HepG2 (cell line): Measurements from ENCODE around the gene CALY. TPM values are rescaled to one million over a fixed set of nuclear protein-coding genes. Genes with fewer than 3 reads are reported as not detected.
A peak's percentile ranks its signal among the peaks of the same experiment; 100 is the strongest.

Experiments
- ATAD3A ChIP-seq: sonication (generic); formaldehyde crosslinking; IDR thresholded peaks from 2 replicates; pipeline ENCODE4 v1.4.0; 2020; ENCODE audit warnings: missing genetic modification reagents
- GTF2F1 ChIP-seq: fragments of 150-350 bp; IDR thresholded peaks from 2 replicates; pipeline ENCODE4 v1.6.1; 2014; ENCODE audit warnings: low read length
- GZF1 ChIP-seq: sonication (generic); formaldehyde crosslinking; IDR thresholded peaks from 2 replicates; pipeline ENCODE4 v1.5.1; 2020; ENCODE audit warnings: mild to moderate bottlenecking, missing genetic modification reagents
- MBNL3 ChIP-seq: fragments of 250-450 bp; sonication (Bioruptor Pico); conservative IDR thresholded peaks from 2 replicates; pipeline ENCODE4 v1.8.0; 2022; ENCODE audit warnings: mild to moderate bottlenecking, inconsistent platforms
- RAD21 ChIP-seq: fragments of 450-650 bp; formaldehyde crosslinking; IDR thresholded peaks from 2 replicates; pipeline ENCODE4 v1.5.0; 2020; ENCODE audit warnings: mild to moderate bottlenecking
- SAP130 ChIP-seq: IDR thresholded peaks from 2 replicates; pipeline ENCODE4 v1.6.1; 2016; ENCODE audit warnings: low read depth
- TBX2 ChIP-seq: sonication (generic); formaldehyde crosslinking; IDR thresholded peaks from 2 replicates; pipeline ENCODE4 v1.5.0; 2020; ENCODE audit warnings: missing genetic modification reagents, mild to moderate bottlenecking, borderline replicate concordance
- ZBTB8A ChIP-seq: sonication (generic); formaldehyde crosslinking; IDR thresholded peaks from 2 replicates; pipeline ENCODE4 v1.4.0; 2020; ENCODE audit warnings: mild to moderate bottlenecking, low read depth, missing genetic modification reagents, borderline replicate concordance
- ZMYM4 ChIP-seq: sonication (generic); formaldehyde crosslinking; IDR thresholded peaks from 2 replicates; pipeline ENCODE4 v1.8.1; 2023; ENCODE audit warnings: mild to moderate bottlenecking, missing genetic modification reagents
- ZNF136 ChIP-seq: sonication (generic); formaldehyde crosslinking; IDR thresholded peaks from 2 replicates; pipeline ENCODE4 v1.8.1; 2022; ENCODE audit warnings: low read depth, mild to moderate bottlenecking, moderate library complexity, missing genetic modification reagents
- ZNF160 ChIP-seq: sonication (generic); formaldehyde crosslinking; IDR thresholded peaks from 2 replicates; pipeline ENCODE4 v1.8.0; 2022; ENCODE audit warnings: mild to moderate bottlenecking, inconsistent platforms, missing genetic modification reagents
- ZNF225 ChIP-seq: sonication (generic); formaldehyde crosslinking; IDR thresholded peaks from 2 replicates; pipeline ENCODE4 v1.4.0; 2020; ENCODE audit warnings: mild to moderate bottlenecking, missing genetic modification reagents
- ZNF281 ChIP-seq: sonication (generic); formaldehyde crosslinking; IDR thresholded peaks from 2 replicates; pipeline ENCODE4 v1.4.0; 2020; ENCODE audit warnings: missing genetic modification reagents, borderline replicate concordance
- ZNF331 ChIP-seq: sonication (generic); formaldehyde crosslinking; IDR thresholded peaks from 2 replicates; pipeline ENCODE4 v1.4.0; 2020; ENCODE audit warnings: missing genetic modification reagents
- ZNF510 ChIP-seq: sonication (generic); formaldehyde crosslinking; IDR thresholded peaks from 2 replicates; pipeline ENCODE4 v1.4.0; 2020; ENCODE audit warnings: low read depth, mild to moderate bottlenecking, missing genetic modification reagents
- ZNF644 ChIP-seq: IDR thresholded peaks from 2 replicates; pipeline ENCODE4 v1.6.1; 2016; ENCODE audit warnings: low read depth
- ZSCAN20 ChIP-seq: sonication (generic); formaldehyde crosslinking; IDR thresholded peaks from 2 replicates; pipeline ENCODE4 v1.4.0; 2020; ENCODE audit warnings: missing genetic modification reagents, mild to moderate bottlenecking, borderline replicate concordance
- ZSCAN29 ChIP-seq: sonication (generic); formaldehyde crosslinking; conservative IDR thresholded peaks from 2 replicates; pipeline ENCODE4 v1.4.0; 2020; ENCODE audit warnings: mild to moderate bottlenecking, missing genetic modification reagents
- polyA plus RNA-seq, 8 experiments: library from polyadenylated mRNA; depleted of rRNA in 3 of 8; stranded (reverse) in 7 of 8; unstranded in 1 of 8; fragments of >200 nt; fragmentation: Illumina TruSeq in 4 of 8; extraction: Trizol in 4 of 8; gene quantifications; 2 replicates each; pipeline versions ENCODE4 v1.2.1 to v1.2.3, GENCODE V29; 2011 to 2016; ENCODE audit warnings: low read depth in 4 of 8, missing spikeins in 1 of 8, mixed read lengths in 1 of 8; ENCODE audit not compliant: insufficient read depth in 1 of 8
- total RNA-seq, 5 experiments: library from RNA; depleted of rRNA; stranded (reverse); fragments of >200 nt; fragmentation: Illumina TruSeq; extraction: Trizol; gene quantifications; 2 replicates each; pipeline ENCODE4 v1.2.3, GENCODE V29; 2016; ENCODE audit warnings: low read depth in 1 of 5
- TF ChIP-seq, protein P1 (sequence below): IDR thresholded peaks from 2 replicates; pipeline ENCODE4 v1.6.1; 2016; ENCODE audit warnings: low read depth
- TF ChIP-seq, protein P2 (sequence below): sonication (generic); formaldehyde crosslinking; IDR thresholded peaks from 2 replicates; pipeline ENCODE4 v1.4.0; 2020; ENCODE audit warnings: missing genetic modification reagents
- TF ChIP-seq, protein P3 (sequence below): sonication (generic); formaldehyde crosslinking; IDR thresholded peaks from 2 replicates; pipeline ENCODE4 v1.4.0; 2020; ENCODE audit warnings: missing genetic modification reagents
- TF ChIP-seq, protein P4 (sequence below): sonication (generic); formaldehyde crosslinking; IDR thresholded peaks from 2 replicates; pipeline ENCODE4 v1.4.0; 2020; ENCODE audit warnings: mild to moderate bottlenecking, missing genetic modification reagents

CALY gene
- total and polyA plus RNA-seq, 2 of the 13 experiments (the other 11 are each of a cell fraction or from before 2014, with no cell fraction given): 0.08 TPM; not detected in 1

- no peak for TF ChIP-seq GTF2F1
- no peak for TF ChIP-seq GZF1 (CRISPR knock-in tag)
- TF ChIP-seq, protein P1, sequence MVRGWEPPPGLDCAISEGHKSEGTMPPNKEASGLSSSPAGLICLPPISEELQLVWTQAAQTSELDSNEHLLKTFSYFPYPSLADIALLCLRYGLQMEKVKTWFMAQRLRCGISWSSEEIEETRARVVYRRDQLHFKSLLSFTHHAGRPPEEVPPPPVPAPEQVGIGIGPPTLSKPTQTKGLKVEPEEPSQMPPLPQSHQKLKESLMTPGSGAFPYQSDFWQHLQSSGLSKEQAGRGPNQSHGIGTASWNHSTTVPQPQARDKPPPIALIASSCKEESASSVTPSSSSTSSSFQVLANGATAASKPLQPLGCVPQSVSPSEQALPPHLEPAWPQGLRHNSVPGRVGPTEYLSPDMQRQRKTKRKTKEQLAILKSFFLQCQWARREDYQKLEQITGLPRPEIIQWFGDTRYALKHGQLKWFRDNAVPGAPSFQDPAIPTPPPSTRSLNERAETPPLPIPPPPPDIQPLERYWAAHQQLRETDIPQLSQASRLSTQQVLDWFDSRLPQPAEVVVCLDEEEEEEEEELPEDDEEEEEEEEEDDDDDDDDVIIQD: no peak
- TF ChIP-seq, protein P2, sequence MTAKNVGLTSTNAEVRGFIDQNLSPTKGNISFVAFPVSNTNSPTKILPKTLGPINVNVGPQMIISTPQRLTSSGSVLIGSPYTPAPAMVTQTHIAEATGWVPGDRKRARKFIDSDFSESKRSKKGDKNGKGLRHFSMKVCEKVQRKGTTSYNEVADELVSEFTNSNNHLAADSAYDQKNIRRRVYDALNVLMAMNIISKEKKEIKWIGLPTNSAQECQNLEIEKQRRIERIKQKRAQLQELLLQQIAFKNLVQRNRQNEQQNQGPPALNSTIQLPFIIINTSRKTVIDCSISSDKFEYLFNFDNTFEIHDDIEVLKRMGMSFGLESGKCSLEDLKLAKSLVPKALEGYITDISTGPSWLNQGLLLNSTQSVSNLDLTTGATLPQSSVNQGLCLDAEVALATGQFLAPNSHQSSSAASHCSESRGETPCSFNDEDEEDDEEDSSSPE (CRISPR knock-in tag): peak; percentile 65; the same call in 1 of the 2 replicates
- TF ChIP-seq ZNF281 (CRISPR knock-in tag): peak; percentile 31; the same call in 1 of the 2 replicates
- TF ChIP-seq ZNF331: no peak
- TF ChIP-seq RAD21 (CRISPR knock-in tag): no peak
- TF ChIP-seq ZNF160 (CRISPR knock-in tag): peak; percentile 88; the same call in 1 of the 2 replicates
- TF ChIP-seq ZNF644: no peak
- peak; percentile 34; the same call in 1 of the 2 replicates for TF ChIP-seq TBX2 (CRISPR knock-in tag)
- TF ChIP-seq, protein P3, sequence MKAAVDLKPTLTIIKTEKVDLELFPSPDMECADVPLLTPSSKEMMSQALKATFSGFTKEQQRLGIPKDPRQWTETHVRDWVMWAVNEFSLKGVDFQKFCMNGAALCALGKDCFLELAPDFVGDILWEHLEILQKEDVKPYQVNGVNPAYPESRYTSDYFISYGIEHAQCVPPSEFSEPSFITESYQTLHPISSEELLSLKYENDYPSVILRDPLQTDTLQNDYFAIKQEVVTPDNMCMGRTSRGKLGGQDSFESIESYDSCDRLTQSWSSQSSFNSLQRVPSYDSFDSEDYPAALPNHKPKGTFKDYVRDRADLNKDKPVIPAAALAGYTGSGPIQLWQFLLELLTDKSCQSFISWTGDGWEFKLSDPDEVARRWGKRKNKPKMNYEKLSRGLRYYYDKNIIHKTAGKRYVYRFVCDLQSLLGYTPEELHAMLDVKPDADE: 0 out of 2 replicates have a peak, but pooled peaks have one; percentile 64
- TF ChIP-seq ZNF225 (CRISPR knock-in tag): no peak; the same call in 1 of the 2 replicates
- no peak for TF ChIP-seq ATAD3A (CRISPR knock-in tag)
- TF ChIP-seq ZNF510 (CRISPR knock-in tag): no peak
- peak; percentile 52; the same call in 1 of the 2 replicates for TF ChIP-seq ZMYM4 (CRISPR knock-in tag)
- TF ChIP-seq ZSCAN29 (CRISPR knock-in tag): no peak
- TF ChIP-seq MBNL3 (CRISPR knock-in tag): no peak
- TF ChIP-seq ZBTB8A: no peak
- TF ChIP-seq, protein P4, sequence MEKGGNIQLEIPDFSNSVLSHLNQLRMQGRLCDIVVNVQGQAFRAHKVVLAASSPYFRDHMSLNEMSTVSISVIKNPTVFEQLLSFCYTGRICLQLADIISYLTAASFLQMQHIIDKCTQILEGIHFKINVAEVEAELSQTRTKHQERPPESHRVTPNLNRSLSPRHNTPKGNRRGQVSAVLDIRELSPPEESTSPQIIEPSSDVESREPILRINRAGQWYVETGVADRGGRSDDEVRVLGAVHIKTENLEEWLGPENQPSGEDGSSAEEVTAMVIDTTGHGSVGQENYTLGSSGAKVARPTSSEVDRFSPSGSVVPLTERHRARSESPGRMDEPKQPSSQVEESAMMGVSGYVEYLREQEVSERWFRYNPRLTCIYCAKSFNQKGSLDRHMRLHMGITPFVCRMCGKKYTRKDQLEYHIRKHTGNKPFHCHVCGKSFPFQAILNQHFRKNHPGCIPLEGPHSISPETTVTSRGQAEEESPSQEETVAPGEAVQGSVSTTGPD: no peak
- no peak for TF ChIP-seq ZSCAN20 (CRISPR knock-in tag)
- 0 out of 2 replicates have a peak, but pooled peaks have one; percentile 56 for TF ChIP-seq ZNF136 (CRISPR knock-in tag)
- TF ChIP-seq SAP130 (CRISPR knock-in tag): peak; percentile 70
These were observed 41.8 kb upstream of the CALY start (continued) for GRCh38 chr10:133378251-133379096.
